Prostate gland (tissue), 2 donors: ENCODE results near the gene SSPN. TPM values are rescaled to one million over a fixed set of nuclear protein-coding genes. Genes with fewer than 3 reads are reported as not detected.
A peak's percentile ranks its signal among the peaks of the same experiment; 100 is the strongest.

Source experiments
- DNase-seq: peaks from one replicate; pipeline ENCODE4 v3.0.0-alpha.2; 2019; ENCODE audit warnings: low spot score
- H3K27ac ChIP-seq, 2 donors: fragments of 200-600 bp; sonication (generic); 2 replicates each; pipeline ENCODE4 v1.5.1; 2017 to 2019
- H3K27me3 ChIP-seq: fragments of 200-600 bp; sonication (generic); replicated peaks from 2 replicates; pipeline ENCODE4 v1.5.1; 2019; ENCODE audit not compliant: insufficient read depth
- H3K36me3 ChIP-seq, 2 donors: fragments of 200-600 bp; sonication (generic); 1 replicate in 1 of 2; 2 replicates in 1 of 2; pipeline versions ENCODE4 v1.5.1 to v1.8.1; 2017 to 2019
- H3K4me1 ChIP-seq: fragments of 200-600 bp; sonication (generic); replicated peaks from 2 replicates; pipeline ENCODE4 v1.5.1; 2019
- H3K4me3 ChIP-seq, 2 donors: fragments of 200-600 bp; sonication (generic); 2 replicates each; pipeline ENCODE4 v1.5.1; 2017 to 2019
- H3K9me3 ChIP-seq: fragments of 200-600 bp; sonication (generic); 2 replicates; pipeline ENCODE4 v1.5.1; 2017
- POLR2A ChIP-seq: fragments of 450-650 bp; IDR thresholded peaks from one replicate; pipeline ENCODE4 v1.6.1; 2016; ENCODE audit warnings: antibody characterized with exemption, mild to moderate bottlenecking
- POLR2AphosphoS5 ChIP-seq: sonication (generic); formaldehyde crosslinking; IDR thresholded peaks from one replicate; pipeline ENCODE4 v1.6.1; 2017; ENCODE audit warnings: antibody characterized with exemption
- WGBS: methylation state at CpG from one replicate; pipeline ENCODE4 v1.1.5; 2018; 5-methylcytosine and 5-hydroxymethylcytosine counted together
- intact Hi-C: fragments of 100-400 bp; cut with DNase I; formaldehyde crosslinking; loops from one replicate; pipeline ENCODE4 v1.14.2; 2022
- total RNA-seq, 2 donors: library from RNA; depleted of rRNA; stranded (reverse); fragments of >200 nt; gene quantifications; one replicate each; pipeline ENCODE4 v1.1.0, GENCODE V29; 2016
- TF ChIP-seq, protein P1 (sequence below), 4 experiments: fragments of 200-600 bp in 2 of 4; fragments of 450-650 bp in 2 of 4; sonication (generic) in 2 of 4; IDR thresholded peaks; 1 replicate in 3 of 4; 2 replicates in 1 of 4; pipeline ENCODE4 v1.5.1; 2016 to 2019; ENCODE audit warnings: antibody characterized with exemption in 4 of 4, mild to moderate bottlenecking in 2 of 4, moderate library complexity in 2 of 4

The SSPN gene
- total RNA-seq, 2 donors from 2014 or later: 17.0 to 29.5 TPM

DNA sequence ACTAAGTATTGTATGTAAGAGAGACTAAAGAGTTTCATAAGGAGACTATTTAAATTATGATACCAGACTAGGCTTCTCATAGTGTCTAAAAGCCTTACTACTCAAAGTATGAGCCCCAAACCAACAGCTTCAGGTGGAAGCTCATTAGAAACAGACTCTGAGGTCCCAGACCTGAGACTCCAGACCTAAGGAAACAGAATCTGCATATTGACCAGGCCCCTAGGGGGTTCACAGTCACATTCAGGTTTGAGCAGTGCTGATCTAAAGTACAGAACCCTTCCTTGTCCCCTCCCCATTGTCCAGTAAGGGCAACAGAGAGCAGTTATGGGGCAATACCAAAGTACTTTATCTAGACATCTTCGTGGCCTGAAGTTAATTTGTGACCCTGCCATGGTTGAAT lies 87.7 kb downstream of the SSPN start:
- Histone ChIP-seq H3K9me3 (no peaks in the 10 kb centered on the region), H3K36me3 (no peaks in the 10 kb centered on the region), H3K27me3 (no peaks in the 10 kb centered on the region), H3K4me3 (no peak overlapping the region), H3K27ac (no peak overlapping the region), H3K4me1 (no peaks in the 10 kb centered on the region)
- intact Hi-C loops: no loop called here
- no peak for DNase-seq
- WGBS: 40% methylated on average over 1 of the region's 1 CpG
- TF ChIP-seq, protein P1, sequence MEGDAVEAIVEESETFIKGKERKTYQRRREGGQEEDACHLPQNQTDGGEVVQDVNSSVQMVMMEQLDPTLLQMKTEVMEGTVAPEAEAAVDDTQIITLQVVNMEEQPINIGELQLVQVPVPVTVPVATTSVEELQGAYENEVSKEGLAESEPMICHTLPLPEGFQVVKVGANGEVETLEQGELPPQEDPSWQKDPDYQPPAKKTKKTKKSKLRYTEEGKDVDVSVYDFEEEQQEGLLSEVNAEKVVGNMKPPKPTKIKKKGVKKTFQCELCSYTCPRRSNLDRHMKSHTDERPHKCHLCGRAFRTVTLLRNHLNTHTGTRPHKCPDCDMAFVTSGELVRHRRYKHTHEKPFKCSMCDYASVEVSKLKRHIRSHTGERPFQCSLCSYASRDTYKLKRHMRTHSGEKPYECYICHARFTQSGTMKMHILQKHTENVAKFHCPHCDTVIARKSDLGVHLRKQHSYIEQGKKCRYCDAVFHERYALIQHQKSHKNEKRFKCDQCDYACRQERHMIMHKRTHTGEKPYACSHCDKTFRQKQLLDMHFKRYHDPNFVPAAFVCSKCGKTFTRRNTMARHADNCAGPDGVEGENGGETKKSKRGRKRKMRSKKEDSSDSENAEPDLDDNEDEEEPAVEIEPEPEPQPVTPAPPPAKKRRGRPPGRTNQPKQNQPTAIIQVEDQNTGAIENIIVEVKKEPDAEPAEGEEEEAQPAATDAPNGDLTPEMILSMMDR (IDR thresholded peaks at IDR 0.05): no peak
- TF ChIP-seq POLR2AphosphoS5: no peak
- TF ChIP-seq POLR2A: no peak

DNA sequence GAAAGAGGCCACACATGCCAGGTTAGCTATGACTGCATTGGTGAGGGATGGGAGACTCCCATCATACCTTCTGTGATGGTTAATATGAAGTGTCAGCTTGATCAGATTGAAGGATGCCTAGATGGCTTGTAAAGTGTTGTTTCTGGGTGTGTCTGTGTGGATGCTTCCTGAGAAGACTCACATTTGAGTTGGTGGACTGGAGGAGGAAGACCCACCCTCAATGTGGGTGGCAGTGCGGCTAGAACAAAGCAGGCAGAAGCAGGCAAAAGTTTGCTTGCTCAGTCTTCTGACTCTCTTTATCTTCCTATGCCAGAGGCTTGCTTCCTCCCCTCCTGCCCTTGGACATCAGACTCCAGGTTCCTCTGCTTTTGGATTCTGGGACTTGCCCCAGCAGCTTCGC lies 88.2 kb downstream of the SSPN start:
- TF ChIP-seq, protein P1 (IDR thresholded peaks at IDR 0.05): no peak
- TF ChIP-seq POLR2AphosphoS5 (no peak), POLR2A (no peak)
- H3K27ac ChIP-seq: no peak overlapping the region
- intact Hi-C loops: no loop called here
- no peak overlapping the region for H3K4me3 ChIP-seq
- no peaks in the 10 kb centered on the region for H3K4me1 ChIP-seq
- H3K27me3 ChIP-seq: no peaks in the 10 kb centered on the region
- no peak for DNase-seq
- 95% methylated on average over 2 of the region's 2 CpGs for WGBS
- no peaks in the 10 kb centered on the region for H3K9me3 ChIP-seq
- H3K36me3 ChIP-seq: no peaks in the 10 kb centered on the region

DNA sequence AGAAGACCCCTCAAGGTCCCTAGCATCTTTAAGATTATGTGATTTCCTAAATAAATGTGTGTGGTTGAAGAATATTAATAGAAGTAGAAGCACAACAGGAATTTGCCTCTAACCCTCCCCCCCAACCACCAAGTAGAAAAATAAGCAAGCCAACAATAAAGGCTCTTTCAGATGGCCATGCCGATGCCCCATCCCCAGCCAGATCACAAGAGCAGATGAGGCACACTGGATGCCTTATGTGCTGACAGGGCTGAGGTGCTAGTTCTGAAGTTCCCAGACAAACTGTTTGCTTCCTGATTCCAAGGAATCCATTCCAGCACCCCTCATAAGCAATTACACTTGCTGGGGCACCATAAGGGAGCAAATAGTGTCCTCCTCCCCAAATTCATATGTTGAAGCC lies 90.0 kb downstream of the SSPN start:
- DNase-seq: no peak
- no peaks in the 10 kb centered on the region for H3K9me3 ChIP-seq
- 96% methylated on average over 1 of the region's 1 CpG for WGBS
- H3K4me3 ChIP-seq: no peak overlapping the region
- no peaks in the 10 kb centered on the region for H3K4me1 ChIP-seq
- H3K27ac ChIP-seq: no peak overlapping the region
- intact Hi-C loops: no loop called here
- H3K36me3 ChIP-seq: no peaks in the 10 kb centered on the region
- no peak for TF ChIP-seq POLR2A
- TF ChIP-seq POLR2AphosphoS5: no peak
- TF ChIP-seq, protein P1 (IDR thresholded peaks at IDR 0.05): no peak
- H3K27me3 ChIP-seq: no peaks in the 10 kb centered on the region

DNA sequence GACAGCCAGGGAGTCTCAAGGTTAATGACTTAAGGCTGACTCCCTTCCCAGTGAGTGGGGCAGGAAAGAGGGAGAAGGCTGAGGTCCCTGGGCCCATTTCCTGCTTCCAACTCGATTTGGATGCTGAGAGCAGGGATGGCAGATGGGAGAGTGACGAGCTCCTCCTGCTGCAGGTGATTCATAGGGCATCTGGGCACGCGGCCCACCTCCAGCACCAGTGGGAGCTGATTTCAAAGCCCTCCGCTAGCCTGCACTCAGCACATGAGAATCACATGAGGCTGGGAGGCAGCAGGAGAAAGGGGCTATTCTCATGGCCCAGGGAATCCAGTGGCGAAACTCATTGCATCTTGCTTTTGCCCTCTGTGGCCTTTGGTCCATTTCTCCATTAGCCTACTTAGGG lies 90.8 kb downstream of the SSPN start:
- H3K4me3 ChIP-seq: no peak overlapping the region
- intact Hi-C loops: no loop called here
- no peaks in the 10 kb centered on the region for H3K9me3 ChIP-seq
- H3K4me1 ChIP-seq: no peaks in the 10 kb centered on the region
- TF ChIP-seq, protein P1 (IDR thresholded peaks at IDR 0.05): no peak
- TF ChIP-seq POLR2AphosphoS5 (no peak), POLR2A (no peak)
- H3K27me3 ChIP-seq: no peaks in the 10 kb centered on the region
- 95% methylated on average over 6 of the region's 6 CpGs for WGBS
- H3K36me3 ChIP-seq: no peaks in the 10 kb centered on the region
- no peak for DNase-seq
- no peak overlapping the region for H3K27ac ChIP-seq

DNA sequence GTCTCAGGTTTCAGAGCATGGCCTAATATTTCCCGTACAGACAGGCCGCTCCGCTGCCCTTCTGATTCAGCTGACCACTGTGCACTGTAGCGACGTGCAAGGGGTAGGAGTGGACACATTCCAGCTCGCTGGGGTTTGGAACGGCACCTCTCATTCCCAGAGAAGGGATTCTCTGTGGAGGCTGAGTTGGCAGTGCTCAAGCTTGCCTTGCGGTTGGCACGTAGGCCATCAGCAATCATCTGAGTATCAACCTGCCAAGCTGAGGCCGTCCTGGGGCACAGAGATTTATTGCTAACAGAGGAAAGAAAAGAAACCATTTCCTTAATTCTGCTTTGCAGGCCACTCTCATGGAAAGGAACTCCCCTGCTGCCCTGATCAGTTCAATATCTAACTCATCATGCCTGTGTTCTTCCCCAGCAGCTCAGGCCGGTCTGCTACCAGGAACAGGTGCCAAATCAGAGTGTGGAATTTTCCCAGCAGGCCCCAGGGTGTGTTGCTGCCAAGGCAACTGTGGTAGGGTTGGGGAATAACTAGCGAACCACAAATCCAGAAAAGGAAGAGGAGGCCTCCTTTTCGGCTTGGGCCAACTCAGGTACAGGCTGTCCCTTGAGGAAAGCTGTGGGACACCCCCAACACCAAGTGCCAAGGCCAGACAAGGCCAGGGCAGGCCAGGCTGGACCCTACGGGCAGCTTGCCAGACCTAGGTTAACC lies 92.5 kb downstream of the SSPN start:
- 39% methylated on average over 14 of the region's 14 CpGs for WGBS

More for the DNA sequence above, 92.5 kb downstream of the SSPN start:
- no peaks in the 10 kb centered on the region for H3K36me3 ChIP-seq
- H3K9me3 ChIP-seq: no peaks in the 10 kb centered on the region
- intact Hi-C loops: no loop called here
- H3K4me3 ChIP-seq: no peak overlapping the region
- peak; percentile 52 for DNase-seq
- no peaks in the 10 kb centered on the region for H3K27me3 ChIP-seq
- TF ChIP-seq POLR2A (peak; percentile 8), POLR2AphosphoS5 (peak; percentile 43)
- TF ChIP-seq, protein P1 (IDR thresholded peaks at IDR 0.05): no peak
- H3K4me1 ChIP-seq: no peaks in the 10 kb centered on the region
- H3K27ac ChIP-seq: peak overlapping the region; percentile 5 to 45
